Measurements from ENCODE around the gene TNRC18. TPM values are rescaled to one million over a fixed set of nuclear protein-coding genes. Genes with fewer than 3 reads are reported as not detected.
"Not testable (repeated sequence)": the region's sequence is repeated elsewhere in the genome, so short reads cannot be mapped to it uniquely, and the experiment has no call there.

Gene TNRC18
- total and polyA plus RNA-seq, 12 donors, result 10.1 to 42.3 (median 30.3) TPM

- Histone ChIP-seq H3K4me3 (no peak overlapping the region), H3K4me1 (no peaks in the 10 kb centered on the region), H3K27me3 (no peaks in the 10 kb centered on the region), H3K27ac (no peak overlapping the region), H3K9me3 (no peaks in the 10 kb centered on the region), H3K36me3 (peaks cover 0 to 94% (median 50%) of the 10 kb centered on the region in 9 donors)
- no peak for TF ChIP-seq CTCF (IDR thresholded peaks at IDR 0.05)
- DNase-seq (no peak), ATAC-seq (no peak)
- intact Hi-C loops (cut with DNase I), result no loop called here
- WGBS, 2 donors, result 89 to 92% methylated on average over 6 of the region's 6 CpGs
Observed at GRCh38 chr7:5373300-5373699, 50.3 kb downstream of the TNRC18 start.

- intact Hi-C loops (cut with DNase I), result no loop called here
- DNase-seq (no peak), ATAC-seq (peak in 1 of 8 donors; percentile 18)
- no peak for TF ChIP-seq CTCF (IDR thresholded peaks at IDR 0.05)
- Histone ChIP-seq H3K27ac (no peak overlapping the region), H3K4me1 (peaks cover 0 to 15% (median 5%) of the 10 kb centered on the region in 9 donors), H3K9me3 (no peaks in the 10 kb centered on the region), H3K4me3 (no peak overlapping the region), H3K36me3 (peaks cover 0 to 87% (median 42%) of the 10 kb centered on the region in 9 donors), H3K27me3 (no peaks in the 10 kb centered on the region)
- WGBS, 2 donors, result 91 to 95% methylated on average over 55 of the region's 55 CpGs
Observed at GRCh38 chr7:5370454-5371353, 52.9 kb downstream of the TNRC18 start.

GRCh38 chr7:5367661-5368060, 56.0 kb downstream of the TNRC18 start:
- Histone ChIP-seq H3K36me3 (peaks cover 0 to 80% (median 25%) of the 10 kb centered on the region in 9 donors), H3K27me3 (no peaks in the 10 kb centered on the region), H3K4me3 (no peak overlapping the region), H3K4me1 (peaks cover 0 to 23% (median 7%) of the 10 kb centered on the region in 9 donors), H3K9me3 (no peaks in the 10 kb centered on the region), H3K27ac (no peak overlapping the region)
- no peak for TF ChIP-seq CTCF (IDR thresholded peaks at IDR 0.05)
- no peak for DNase-seq
- ATAC-seq, result no peak
- intact Hi-C loops (cut with DNase I), result loop anchor here in 9 of 10 donors (5.0 to 10.0 kb wide), 7 partner anchors 55 to 337 kb away; partner anchors contain the start of gene TNRC18 (in 2 of the 9)
- 87 to 88% methylated on average over 9 of the region's 9 CpGs for WGBS, 2 donors

- not testable (repeated sequence) for H3K4me3 ChIP-seq, H3K9me3 ChIP-seq, H3K27me3 ChIP-seq
- TF ChIP-seq CTCF (IDR thresholded peaks at IDR 0.05), result peak; percentile 79 to 86 (median 85)
- H3K4me1 ChIP-seq, result peaks cover 0 to 23% (median 7%) of the 10 kb centered on the region in 9 donors
- H3K36me3 ChIP-seq, result peaks cover 3 to 83% (median 24%) of the 10 kb centered on the region in 9 donors
- peak overlapping the region in 1 of 10 donors; percentile 12 for H3K27ac ChIP-seq
- peak in 1 of 2 donors; percentile 73 for DNase-seq
- peak; percentile 60 to 82 (median 76) for ATAC-seq
- intact Hi-C loops (cut with DNase I), result loop anchor here (1.0 to 10.0 kb wide), 9 partner anchors 56 to 339 kb away; partner anchors contain the start of gene TNRC18 (in 2 of the 10)
- 81 to 83% methylated on average over 12 of the region's 12 CpGs for WGBS, 2 donors
Observed at GRCh38 chr7:5365976-5366625, 57.5 kb downstream of the TNRC18 start.
